T follicular helper cell (primary cell): Measurements from ENCODE around the gene ITIH5.

Experiments
- DNase-seq: peaks from one replicate; pipeline ENCODE4 v3.0.0-alpha.2; 2020; ENCODE audit warnings: low read depth

The ITIH5 gene

DNA sequence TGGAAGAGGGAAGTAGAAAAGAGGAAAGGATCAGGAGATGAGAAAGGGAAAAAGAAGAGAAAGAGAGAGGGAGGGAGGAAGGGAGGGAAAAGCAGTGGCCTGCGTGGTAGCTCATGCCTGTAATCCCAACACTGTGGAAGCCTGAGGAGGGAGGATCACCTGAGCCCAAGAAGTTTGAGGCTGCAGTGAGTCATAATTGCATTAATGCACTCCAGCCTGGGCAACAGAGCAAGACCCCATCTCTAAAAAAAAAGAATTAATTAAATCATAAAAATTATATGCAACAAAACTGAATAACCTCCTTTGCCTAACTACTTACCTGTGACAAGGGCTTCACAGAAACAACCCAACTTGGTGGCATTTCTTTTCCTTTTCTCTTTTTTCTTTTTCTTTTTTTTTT, 148.1 kb downstream of the ITIH5 start:
- DNase-seq: no peak

DNA sequence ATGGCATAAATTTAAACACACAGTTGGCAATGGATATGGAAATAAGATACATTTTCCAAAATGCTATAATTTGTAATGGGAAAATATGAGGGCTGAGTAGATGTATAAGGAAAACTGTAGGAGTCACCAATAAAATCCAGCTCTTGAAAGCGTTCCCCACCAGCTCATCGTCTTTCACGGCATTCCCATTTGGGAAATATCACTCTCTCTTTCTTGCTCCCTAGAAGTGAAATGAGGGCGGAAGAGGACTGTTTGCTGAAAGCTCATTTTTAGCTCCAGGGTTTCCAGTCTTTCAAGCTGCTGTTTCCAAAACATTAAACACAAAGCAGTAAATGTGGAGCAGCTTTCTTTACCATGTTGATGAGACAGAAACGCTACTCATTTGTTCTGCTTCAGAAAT, 151.3 kb downstream of the ITIH5 start:
- no peak for DNase-seq

DNA sequence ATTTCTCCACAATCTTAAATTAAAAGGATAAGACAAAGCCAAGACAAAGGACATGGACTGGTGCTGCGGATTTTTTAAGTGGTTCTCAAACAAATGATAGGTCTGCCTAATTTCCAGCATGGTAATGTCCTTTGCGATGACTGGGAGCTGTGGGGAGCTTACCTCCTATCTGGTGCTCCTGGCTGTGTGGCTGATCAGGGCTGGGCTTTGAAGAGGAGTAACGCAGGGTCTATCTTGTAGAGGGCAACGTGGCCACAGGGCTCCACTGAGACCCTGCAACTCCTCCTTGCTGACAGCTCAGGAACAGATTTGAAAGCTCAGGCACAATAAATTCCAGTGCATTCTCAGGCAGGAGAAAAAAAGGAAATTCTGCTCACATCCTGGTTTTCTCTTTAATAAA, 152.8 kb downstream of the ITIH5 start:
- DNase-seq: no peak

DNA sequence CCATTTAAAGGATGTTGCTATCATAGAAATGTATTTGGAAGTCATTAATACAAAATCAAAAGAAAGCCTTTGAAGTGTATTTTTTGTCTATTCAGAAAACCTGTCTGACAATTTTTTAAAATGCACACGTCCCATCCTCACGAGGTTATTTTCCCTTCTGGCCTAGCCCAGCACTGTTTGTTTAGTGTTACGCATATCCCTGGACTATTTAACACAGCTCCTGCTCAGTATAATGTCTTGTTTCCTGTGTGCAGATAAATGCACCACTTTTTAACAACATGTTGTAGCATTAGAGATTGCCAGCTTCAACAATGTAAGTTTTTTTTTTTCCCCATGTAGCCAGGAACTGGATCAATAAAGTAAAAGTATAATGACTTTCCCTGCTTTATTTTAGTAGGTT, 153.3 kb downstream of the ITIH5 start:
- DNase-seq: no peak

DNA sequence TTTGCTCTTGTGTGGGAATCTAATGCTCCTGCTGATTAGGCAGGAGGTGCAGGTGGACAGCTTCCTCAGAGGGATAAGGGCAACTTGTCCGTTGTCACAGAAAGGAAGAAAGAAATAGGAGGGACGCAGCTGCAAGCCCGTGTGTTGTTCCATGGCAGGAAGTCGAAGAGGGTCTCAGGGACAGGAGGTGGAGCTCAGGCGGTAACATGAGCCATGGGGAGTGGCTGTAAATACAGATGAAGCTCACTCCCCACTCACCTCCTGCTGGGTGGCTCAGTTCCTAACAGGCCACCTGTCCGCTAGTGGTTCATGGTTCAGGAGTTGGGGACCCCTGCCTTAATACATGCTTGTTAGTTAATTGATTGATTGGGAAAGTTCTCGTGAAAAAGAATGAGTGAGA, 154.3 kb downstream of the ITIH5 start:
- no peak for DNase-seq

DNA sequence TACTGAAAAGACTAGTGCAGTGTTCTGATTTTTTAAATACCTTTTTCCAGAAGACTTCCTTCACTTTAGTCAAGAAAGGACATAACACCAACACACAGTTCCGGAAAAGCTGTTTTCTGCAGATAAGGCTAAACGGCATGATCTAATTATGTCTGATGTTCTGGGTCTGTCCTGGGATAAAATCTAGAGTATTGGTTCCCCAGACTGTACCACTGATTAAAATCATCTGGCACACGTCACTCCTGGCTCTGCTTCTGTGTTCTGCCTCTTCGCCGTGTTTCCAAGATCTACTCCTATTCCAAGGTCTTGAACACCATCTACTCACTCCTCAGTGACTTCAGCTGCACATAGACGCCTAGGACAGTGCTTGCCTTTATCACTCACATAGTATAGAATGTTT, 155.2 kb downstream of the ITIH5 start:
- no peak for DNase-seq
